H54 (cell line): Measurements from ENCODE around the gene CDH15.
"Not testable (repeated sequence)": the region's sequence is repeated elsewhere in the genome, so short reads cannot be mapped to it uniquely, and the experiment has no call there.

Source experiments
- DNase-seq: peaks from one replicate; pipeline ENCODE4 v3.0.0; 2011; ENCODE audit warnings: low spot score, mixed read lengths; ENCODE audit not compliant: insufficient read length
- FAIRE-seq: peaks from 3 replicates; lab custom pipeline; 2011; peaks lifted over from hg19 to GRCh38; lab: Jason Lieb, UNC
- POLR2A ChIP-seq: IDR thresholded peaks from 2 replicates; pipeline ENCODE4 v1.6.1; 2011; ENCODE audit warnings: low read depth, mild to moderate bottlenecking, low read length

The CDH15 gene

DNA sequence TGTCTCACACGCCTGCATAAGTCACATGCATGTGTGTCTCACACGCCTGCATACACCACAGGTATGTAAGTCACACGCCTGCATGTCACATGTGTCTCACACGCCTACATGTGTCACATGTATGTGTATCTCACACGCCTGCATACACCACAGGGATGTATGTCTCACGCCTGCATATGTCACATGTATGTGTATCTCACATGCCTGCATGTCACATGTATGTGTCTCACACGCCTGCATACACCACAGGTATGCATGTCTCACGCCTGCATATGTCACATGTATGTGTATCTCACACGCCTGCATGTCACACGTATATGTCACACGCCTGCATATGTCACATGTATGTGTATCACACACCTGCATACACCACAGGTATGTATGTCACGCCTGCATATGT is 13.8 kb upstream of the CDH15 start:
- no peak for TF ChIP-seq POLR2A
- DNase-seq (no peak), FAIRE-seq (no peak)

GRCh38 chr16:89159066-89159849 is 12.3 kb upstream of the CDH15 start:
- no peak for TF ChIP-seq POLR2A
- DNase-seq = no peak
- FAIRE-seq = no peak

DNA sequence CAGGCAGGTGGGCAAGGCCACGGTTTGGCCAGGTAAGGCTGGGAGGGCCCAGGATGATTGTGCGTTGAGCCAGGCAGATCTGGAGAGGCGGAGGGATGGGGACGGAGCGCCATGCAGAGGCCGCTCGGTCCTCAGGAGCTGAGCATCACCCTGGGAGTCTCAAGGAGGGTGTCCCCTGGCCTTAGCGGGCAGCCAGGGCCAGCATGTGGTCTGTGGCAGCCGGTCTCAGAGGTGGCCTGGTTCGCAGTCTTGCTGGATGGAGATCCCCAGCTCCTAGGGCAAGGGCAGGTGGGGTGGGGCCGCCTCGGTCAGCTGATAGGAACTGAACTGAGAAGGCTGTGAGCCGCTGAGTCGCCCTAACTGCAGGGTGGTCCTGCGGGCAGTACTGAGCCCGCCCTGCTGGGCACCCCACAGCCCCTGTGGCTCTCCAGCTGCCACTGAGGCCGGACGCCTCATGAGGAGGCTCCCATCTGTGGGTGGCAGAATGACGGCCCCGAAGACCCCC is 11.6 kb upstream of the CDH15 start:
- FAIRE-seq (no peak), DNase-seq (no peak)
- no peak for TF ChIP-seq POLR2A

DNA sequence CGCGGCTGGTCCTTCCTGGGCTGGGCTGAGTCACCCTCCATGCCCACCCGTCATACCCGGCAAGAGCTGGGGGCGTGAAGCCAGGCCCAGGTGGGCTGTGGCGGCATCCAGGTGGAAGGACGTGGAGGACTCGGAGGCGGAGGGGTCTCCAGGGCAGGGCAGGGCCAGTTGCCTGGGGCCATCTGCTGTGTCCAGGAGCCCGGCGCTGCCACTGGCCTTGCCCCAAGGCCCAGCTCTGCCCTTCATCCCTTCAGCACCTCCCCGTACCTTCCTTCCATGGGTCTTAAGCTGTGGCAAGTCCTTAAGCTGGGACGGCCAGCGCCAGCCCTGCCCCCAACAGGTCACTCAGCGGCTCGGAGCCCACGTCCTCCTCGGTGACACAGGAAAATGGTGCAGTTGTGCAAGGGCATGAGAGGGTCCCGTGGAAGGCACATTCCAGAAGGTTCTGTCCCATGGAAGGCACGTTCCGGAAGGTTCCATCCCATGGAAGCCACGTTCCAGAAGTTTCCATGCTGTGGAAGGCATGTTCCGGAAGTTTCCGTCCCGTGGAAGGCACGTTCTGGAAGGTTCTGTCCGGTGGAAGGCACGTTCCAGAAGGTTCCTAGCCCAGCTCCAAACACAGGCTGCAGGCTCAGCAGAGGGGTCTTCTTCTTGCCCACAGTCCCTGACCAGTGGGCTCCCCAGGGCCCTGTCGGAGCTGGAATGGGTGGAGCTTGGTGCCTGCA is 10.4 kb upstream of the CDH15 start:
- FAIRE-seq (no peak), DNase-seq (no peak)
- TF ChIP-seq POLR2A = no peak

DNA sequence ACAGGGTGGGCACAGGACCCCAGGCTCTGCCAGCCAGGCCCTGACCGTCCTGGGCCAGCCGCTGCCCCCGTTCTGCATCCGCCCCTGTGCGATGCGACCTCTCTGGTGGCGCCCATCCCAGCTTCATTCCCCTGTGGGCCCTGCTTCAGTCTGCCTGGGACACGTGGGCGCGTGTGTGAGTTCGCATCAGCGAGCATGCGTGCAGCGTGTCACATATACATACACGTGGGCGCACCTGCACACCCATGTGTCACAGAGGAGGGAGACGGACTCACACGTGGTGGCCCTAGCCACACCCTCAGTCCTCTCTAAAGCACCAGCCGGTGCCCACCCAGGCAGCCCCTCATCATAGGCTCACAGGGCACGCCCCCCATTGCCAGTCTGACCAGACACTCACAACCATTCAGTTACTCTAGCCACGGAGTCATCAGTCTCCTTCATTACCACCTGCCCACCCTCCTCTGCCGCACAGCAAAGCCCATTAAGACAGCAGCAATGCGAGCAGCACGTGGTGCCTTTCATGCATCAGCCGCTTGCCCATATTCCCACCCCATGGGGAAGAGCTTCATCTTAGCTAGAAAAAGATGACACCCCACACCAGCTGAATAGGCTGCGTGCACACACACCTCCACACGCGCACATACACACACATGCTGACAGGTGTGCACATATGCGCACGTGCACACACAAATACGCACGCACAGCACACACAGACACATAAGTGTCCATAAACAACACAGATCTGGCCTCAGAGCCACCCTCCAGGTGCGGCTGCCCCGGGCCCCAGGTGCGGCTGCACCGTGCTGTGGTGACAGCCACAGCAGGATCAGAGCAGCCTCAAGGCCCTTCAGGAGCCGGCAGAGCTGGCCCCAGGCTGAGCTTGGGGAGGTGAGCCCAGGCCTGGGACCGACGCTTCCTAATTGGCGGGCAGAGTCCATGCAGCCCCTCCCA is 9.5 kb upstream of the CDH15 start:
- DNase-seq = no peak
- no peak for TF ChIP-seq POLR2A
- FAIRE-seq = no peak

DNA sequence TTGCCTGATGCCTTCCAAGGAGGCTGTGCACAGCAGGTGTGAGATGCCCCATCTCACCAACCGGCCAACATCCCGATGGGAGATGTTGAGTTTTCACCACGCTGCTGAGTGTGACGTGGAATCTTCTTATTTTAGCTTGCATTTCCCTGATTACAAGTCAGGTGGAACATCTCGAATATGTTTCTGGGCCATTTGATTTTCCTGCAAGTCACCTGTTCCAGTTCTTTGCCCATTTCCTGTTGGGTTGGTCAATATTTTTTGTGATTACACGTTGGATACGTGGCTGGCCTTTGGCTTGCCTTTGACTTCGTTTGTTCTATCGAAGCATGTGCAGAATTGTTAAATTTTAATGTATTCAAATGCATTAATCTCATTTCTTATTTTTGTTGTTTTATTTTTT is 8.3 kb upstream of the CDH15 start:
- no peak for FAIRE-seq
- TF ChIP-seq POLR2A = no peak
- DNase-seq = no peak

DNA sequence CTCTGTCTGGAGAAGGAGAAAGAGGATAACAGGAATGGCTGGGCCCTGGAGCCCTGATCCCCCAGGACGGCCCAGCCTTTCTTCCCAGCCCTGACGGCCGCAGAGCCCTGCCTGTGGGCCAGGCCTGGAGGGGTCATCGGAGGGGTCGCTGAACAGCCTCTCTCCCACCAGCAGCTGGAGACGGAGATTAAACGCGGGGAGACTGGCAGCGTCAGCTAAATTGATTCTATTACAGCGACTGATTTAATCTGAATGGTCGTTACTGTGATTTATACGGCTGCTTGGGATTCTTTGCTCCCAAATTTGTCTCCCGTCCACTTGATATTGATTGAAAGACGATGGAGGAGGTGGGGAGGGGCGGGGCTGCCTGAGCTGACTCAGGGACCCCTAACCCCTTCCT is 7.1 kb upstream of the CDH15 start:
- no peak for DNase-seq
- TF ChIP-seq POLR2A = no peak
- no peak for FAIRE-seq

DNA sequence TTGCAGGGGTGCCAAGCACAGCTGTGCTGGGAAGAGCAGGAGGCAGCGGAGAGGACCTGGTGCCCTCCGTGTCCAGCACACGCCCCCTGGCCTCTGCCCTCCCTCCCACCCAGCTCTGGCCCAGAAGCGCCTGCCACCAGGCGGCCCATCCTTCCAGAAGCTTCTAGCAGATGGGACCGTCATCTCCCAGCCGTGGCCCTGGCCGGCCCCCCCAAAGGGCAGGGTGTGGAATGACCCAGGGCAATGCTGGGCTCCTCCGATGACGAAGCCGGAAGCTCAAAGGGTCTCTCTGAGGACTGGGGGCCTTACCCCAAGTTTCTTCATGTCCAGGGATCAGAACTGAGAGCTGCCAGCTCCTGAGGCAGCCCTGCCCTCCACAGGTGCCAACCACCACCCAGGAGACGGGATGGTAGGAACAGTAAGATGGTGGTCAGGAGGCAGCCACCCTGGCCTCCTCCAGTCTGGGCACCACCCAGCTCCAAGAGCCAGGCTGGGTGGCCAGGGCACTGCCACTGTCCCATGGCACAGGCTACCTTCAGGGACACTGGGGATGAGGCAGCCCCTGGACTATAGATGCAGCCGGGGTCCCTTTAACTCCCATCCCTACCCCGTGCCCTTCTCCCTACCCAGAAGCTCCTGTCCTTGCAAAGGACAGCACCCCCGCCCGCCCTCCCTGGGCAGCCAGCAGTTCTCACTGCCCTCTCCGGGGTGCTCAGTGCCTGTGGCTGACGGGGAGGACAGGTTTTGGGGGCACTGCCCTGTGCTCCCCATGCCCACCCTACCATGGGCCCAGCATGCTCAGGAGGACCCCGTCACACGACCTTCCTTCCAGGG is 6.5 kb upstream of the CDH15 start:
- DNase-seq (no peak), FAIRE-seq (no peak)
- TF ChIP-seq POLR2A = no peak

- not testable (repeated sequence) for DNase-seq, FAIRE-seq
Observed at GRCh38 chr16:89165681-89165979, 5.9 kb upstream of the CDH15 start.

GRCh38 chr16:89166696-89167424 is 4.7 kb upstream of the CDH15 start:
- no peak for DNase-seq
- TF ChIP-seq POLR2A = no peak
- FAIRE-seq = no peak

GRCh38 chr16:89167425-89167941 is 4.1 kb upstream of the CDH15 start:
- FAIRE-seq = no peak
- DNase-seq = peak; percentile 94
- TF ChIP-seq POLR2A = no peak
